Measurements from ENCODE around the gene SNF8. TPM values are rescaled to one million over a fixed set of nuclear protein-coding genes. Genes with fewer than 3 reads are reported as not detected.

The SNF8 gene
- total RNA-seq, 2 donors from 2014 or later, result 71.2 to 111 TPM

DNA sequence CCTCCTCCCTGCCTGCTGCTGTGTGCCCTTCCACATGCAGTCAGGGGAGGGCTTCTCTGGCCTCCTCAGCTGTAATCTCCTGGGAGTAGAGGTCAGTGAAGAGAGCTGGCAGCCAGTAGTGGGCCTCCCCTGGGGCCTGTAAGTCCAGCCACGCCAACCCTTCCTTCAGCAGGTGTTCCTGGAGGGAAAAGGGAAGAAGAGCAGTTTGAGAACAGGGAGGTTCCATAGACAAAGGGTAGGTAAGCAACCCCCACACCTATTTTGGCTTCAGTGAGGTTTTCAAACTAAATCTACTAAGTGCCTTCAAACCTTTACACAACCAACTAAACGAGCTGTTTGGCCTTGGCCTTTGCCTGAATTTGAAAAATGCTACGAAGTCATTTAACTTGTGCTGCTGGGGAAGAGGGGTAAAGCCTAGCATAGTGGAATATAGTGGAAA lies 14.2 kb downstream of the SNF8 start:
- H3K27ac ChIP-seq, result no peak overlapping the region
- WGBS, result 60% methylated on average over 3 of the region's 3 CpGs
- H3K4me1 ChIP-seq (replicated peaks), result no peaks in the 10 kb centered on the region
- TF ChIP-seq POLR2A (IDR thresholded peaks at IDR 0.05) (no peak), POLR2AphosphoS5 (IDR thresholded peaks at IDR 0.05) (no peak)
- TF ChIP-seq, protein P1, sequence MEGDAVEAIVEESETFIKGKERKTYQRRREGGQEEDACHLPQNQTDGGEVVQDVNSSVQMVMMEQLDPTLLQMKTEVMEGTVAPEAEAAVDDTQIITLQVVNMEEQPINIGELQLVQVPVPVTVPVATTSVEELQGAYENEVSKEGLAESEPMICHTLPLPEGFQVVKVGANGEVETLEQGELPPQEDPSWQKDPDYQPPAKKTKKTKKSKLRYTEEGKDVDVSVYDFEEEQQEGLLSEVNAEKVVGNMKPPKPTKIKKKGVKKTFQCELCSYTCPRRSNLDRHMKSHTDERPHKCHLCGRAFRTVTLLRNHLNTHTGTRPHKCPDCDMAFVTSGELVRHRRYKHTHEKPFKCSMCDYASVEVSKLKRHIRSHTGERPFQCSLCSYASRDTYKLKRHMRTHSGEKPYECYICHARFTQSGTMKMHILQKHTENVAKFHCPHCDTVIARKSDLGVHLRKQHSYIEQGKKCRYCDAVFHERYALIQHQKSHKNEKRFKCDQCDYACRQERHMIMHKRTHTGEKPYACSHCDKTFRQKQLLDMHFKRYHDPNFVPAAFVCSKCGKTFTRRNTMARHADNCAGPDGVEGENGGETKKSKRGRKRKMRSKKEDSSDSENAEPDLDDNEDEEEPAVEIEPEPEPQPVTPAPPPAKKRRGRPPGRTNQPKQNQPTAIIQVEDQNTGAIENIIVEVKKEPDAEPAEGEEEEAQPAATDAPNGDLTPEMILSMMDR (IDR thresholded peaks at IDR 0.05), result no peak
- DNase-seq (ENCODE audit: low spot score), result no peak
- H3K9me3 ChIP-seq, result no peaks in the 10 kb centered on the region
- intact Hi-C loops (cut with DNase I), result no loop called here
- no peak overlapping the region for H3K4me3 ChIP-seq
- no peaks in the 10 kb centered on the region for H3K27me3 ChIP-seq (replicated peaks; ENCODE audit: insufficient read depth)
- peaks cover 3 to 11% of the 10 kb centered on the region in 2 donors for H3K36me3 ChIP-seq

DNA sequence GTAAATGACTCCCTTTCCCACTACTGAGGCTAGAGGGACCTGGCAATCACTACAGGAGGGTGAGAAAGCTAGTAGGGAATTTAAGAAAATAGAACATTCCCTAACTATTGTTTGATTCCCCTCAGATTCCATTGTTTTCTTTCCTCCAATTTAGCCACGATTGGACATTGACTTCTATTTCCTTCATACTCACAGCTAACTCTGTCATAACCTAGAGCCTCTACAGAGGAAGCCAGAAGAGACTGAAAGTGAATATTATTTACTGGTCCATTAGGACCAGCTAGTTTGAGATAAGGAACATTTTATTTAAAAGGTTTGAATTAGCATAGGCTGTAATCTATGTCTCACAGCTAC lies 14.9 kb downstream of the SNF8 start:
- Histone ChIP-seq H3K9me3 (no peaks in the 10 kb centered on the region), H3K4me1 (replicated peaks) (no peaks in the 10 kb centered on the region), H3K27ac (no peak overlapping the region), H3K4me3 (no peak overlapping the region), H3K27me3 (replicated peaks; ENCODE audit: insufficient read depth) (no peaks in the 10 kb centered on the region), H3K36me3 (peaks cover 3 to 11% of the 10 kb centered on the region in 2 donors)
- DNase-seq (ENCODE audit: low spot score), result no peak
- WGBS, result 27% methylated on average over 1 of the region's 1 CpG
- TF ChIP-seq POLR2A (IDR thresholded peaks at IDR 0.05), result no peak
- intact Hi-C loops (cut with DNase I), result no loop called here

DNA sequence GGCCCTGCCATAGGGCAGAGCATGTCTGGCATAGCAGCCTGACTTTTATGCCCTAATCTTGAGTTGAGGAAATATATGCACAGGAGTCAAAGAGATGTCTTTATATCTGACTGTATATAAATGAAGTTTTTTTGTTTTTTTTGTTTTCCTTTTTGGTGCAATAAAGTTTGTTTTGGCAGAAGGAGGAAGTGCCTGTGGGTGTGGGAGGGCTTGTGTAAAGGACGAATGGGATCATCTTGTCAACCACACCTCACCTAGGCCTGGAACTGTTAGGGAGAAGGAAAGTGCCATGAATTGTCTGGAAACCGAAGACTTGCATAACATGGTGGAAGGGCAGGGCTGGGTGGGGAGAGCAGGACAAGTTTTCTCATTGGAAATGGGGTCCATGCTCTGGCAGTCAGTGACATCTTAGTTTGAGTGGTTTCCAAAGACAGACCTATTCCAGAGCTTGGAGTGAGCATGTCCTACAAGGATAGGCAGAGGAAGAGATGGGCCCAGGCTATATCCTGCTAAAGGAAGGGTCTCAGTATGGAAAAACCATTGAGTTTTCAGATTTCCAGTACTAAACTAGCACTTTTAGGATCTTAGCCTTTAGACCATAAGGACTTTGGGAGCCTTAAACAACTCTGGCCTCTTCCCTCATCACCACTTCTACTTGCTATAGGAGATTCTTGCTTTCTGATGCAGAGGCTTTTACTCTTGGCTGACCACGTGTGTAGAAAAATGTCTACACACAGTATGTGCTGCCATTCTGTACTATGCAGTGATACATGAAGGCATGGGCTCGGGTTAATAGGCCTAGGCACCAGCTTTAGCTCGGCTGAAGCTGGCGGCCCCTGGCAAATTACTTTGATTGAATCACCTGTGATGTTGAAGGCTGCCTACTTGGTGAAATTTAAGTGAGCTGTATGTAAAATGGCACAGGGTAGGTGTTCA lies 15.5 kb downstream of the SNF8 start:
- Histone ChIP-seq H3K4me1 (replicated peaks) (no peaks in the 10 kb centered on the region), H3K4me3 (no peak overlapping the region), H3K27me3 (replicated peaks; ENCODE audit: insufficient read depth) (no peaks in the 10 kb centered on the region), H3K36me3 (peaks cover 3 to 12% of the 10 kb centered on the region in 2 donors), H3K9me3 (no peaks in the 10 kb centered on the region), H3K27ac (no peak overlapping the region)
- TF ChIP-seq POLR2AphosphoS5 (IDR thresholded peaks at IDR 0.05), result no peak
- TF ChIP-seq, protein P1 (IDR thresholded peaks at IDR 0.05), result no peak
- no peak for TF ChIP-seq POLR2A (IDR thresholded peaks at IDR 0.05)
- intact Hi-C loops (cut with DNase I), result no loop called here
- no peak for DNase-seq (ENCODE audit: low spot score)
- WGBS, result 70% methylated on average over 6 of the region's 6 CpGs

DNA sequence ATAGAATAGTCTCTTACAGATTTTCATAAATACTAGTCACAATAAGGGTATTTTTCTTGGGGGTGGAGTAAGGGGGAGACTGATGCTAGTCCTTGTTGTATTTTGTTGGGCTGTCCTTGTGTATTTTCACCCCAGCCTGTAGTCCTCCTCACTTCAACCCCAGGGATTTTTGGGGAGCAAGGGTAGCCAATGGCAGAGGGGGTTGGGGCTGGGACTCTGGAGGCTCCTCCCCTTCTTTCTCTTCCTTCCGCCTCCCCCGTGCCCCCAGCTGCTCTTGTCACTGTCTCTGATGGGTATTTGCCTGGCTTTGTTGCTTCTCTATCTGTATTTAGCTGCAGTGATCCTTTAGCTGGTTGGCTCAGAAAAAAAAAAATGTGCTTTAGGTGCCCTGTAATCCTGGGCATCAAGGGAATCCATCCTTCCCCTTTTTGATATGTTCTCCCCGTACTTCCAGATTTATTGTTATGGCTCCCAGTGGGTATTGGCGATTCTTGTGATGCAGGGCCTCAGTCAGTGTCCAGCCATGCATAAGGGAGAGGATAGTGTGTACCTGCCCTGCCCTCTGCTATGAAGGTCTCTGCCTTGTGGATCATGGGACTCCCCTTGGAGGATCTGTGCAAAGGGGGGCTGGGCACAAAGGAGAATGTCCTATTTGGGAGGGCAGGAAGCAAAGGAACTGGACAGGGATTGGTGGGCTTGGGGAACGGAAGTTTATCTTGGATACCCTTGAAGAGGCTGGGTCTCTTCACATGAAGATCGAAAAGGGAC lies 16.5 kb downstream of the SNF8 start:
- no peak for DNase-seq (ENCODE audit: low spot score)
- intact Hi-C loops (cut with DNase I), result no loop called here
- Histone ChIP-seq H3K4me1 (replicated peaks) (no peaks in the 10 kb centered on the region), H3K9me3 (no peaks in the 10 kb centered on the region), H3K27ac (no peak overlapping the region), H3K27me3 (replicated peaks; ENCODE audit: insufficient read depth) (no peaks in the 10 kb centered on the region), H3K4me3 (no peak overlapping the region), H3K36me3 (peaks cover 3 to 17% of the 10 kb centered on the region in 2 donors)
- no peak for TF ChIP-seq POLR2AphosphoS5 (IDR thresholded peaks at IDR 0.05)
- no peak for TF ChIP-seq POLR2A (IDR thresholded peaks at IDR 0.05)
- TF ChIP-seq, protein P1 (IDR thresholded peaks at IDR 0.05), result no peak
- 78% methylated on average over 6 of the region's 6 CpGs for WGBS

DNA sequence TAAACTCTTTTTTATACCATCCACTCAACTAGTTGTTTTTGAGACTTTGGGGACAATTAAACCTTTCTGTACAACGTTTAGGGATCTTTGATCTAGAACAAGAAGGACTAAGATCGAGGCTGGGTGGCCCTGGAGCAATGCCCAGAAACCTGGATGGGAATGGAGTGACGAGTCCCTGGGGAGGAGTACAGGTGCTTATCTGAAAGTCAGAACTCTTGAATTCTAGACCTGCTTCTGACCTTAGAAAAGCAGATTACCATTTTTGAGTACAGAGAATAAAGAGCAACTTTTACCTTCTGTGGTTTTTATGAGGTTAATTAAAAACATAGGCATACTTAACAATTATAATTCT lies 18.7 kb downstream of the SNF8 start:
- 25% methylated on average over 3 of the region's 3 CpGs for WGBS
- no peak for DNase-seq (ENCODE audit: low spot score)
- Histone ChIP-seq H3K27ac (no peak overlapping the region), H3K36me3 (peaks cover 13 to 28% of the 10 kb centered on the region in 2 donors), H3K27me3 (replicated peaks; ENCODE audit: insufficient read depth) (no peaks in the 10 kb centered on the region), H3K4me3 (no peak overlapping the region), H3K4me1 (replicated peaks) (no peaks in the 10 kb centered on the region), H3K9me3 (no peaks in the 10 kb centered on the region)
- intact Hi-C loops (cut with DNase I), result no loop called here
- TF ChIP-seq POLR2AphosphoS5 (IDR thresholded peaks at IDR 0.05) (no peak), POLR2A (IDR thresholded peaks at IDR 0.05) (no peak)
- TF ChIP-seq, protein P1 (IDR thresholded peaks at IDR 0.05), result no peak
